Keratinocyte (primary cell): ENCODE measurements around the gene MLLT10. TPM values are rescaled to one million over a fixed set of nuclear protein-coding genes. Genes with fewer than 3 reads are reported as not detected.

Experiments used
- DNase-seq: peaks from one replicate; pipeline ENCODE4 v3.0.0-alpha.2; 2011; ENCODE audit warnings: low read depth, missing footprints, low spot score
- FAIRE-seq: peaks from 2 replicates; lab custom pipeline; 2011; peaks lifted over from hg19 to GRCh38; lab: Jason Lieb, UNC
- H2AFZ ChIP-seq: 2 replicates; pipeline ENCODE4 v1.6.0; 2012; ENCODE audit warnings: low read length, control low read depth, inconsistent platforms; ENCODE audit not compliant: control insufficient read depth
- H3K27ac ChIP-seq: 2 replicates; pipeline ENCODE4 v1.5.1; 2011; ENCODE audit warnings: low read length; ENCODE audit not compliant: control insufficient read depth, insufficient read depth
- H3K27me3 ChIP-seq: 3 replicates; pipeline ENCODE4 v1.6.0; 2011; ENCODE audit warnings: low read length; ENCODE audit not compliant: control insufficient read depth, insufficient read depth; ENCODE audit errors: extremely low read depth
- H3K36me3 ChIP-seq, 2 experiments: 2 replicates in 1 of 2; 3 replicates in 1 of 2; pipeline ENCODE4 v1.5.1; 2011; ENCODE audit warnings: low read length in 2 of 2, mild to moderate bottlenecking in 1 of 2; ENCODE audit not compliant: control insufficient read depth in 2 of 2, insufficient read depth in 2 of 2; ENCODE audit errors: extremely low read depth in 1 of 2
- H3K4me1 ChIP-seq: 3 replicates; pipeline ENCODE4 v1.5.1; 2011; ENCODE audit warnings: low read length; ENCODE audit not compliant: control insufficient read depth, insufficient read depth; ENCODE audit errors: extremely low read depth
- H3K4me2 ChIP-seq: 3 replicates; pipeline ENCODE4 v1.6.0; 2011; ENCODE audit warnings: low read depth, low read length; ENCODE audit not compliant: control insufficient read depth, insufficient read depth; ENCODE audit errors: extremely low read depth
- H3K4me3 ChIP-seq, 3 experiments: fragments of 200-600 bp in 1 of 3; sonication (generic) in 1 of 3; 2 replicates in 2 of 3; 3 replicates in 1 of 3; pipeline ENCODE4 v1.5.1; 2011 to 2016; ENCODE audit warnings: low read length in 3 of 3, mild to moderate bottlenecking in 3 of 3, control low read depth in 2 of 3, inconsistent platforms in 1 of 3, low read depth in 1 of 3, mixed read lengths in 1 of 3, mixed run types in 1 of 3, moderate library complexity in 1 of 3; ENCODE audit not compliant: control insufficient read depth in 2 of 3, insufficient read depth in 2 of 3; ENCODE audit errors: extremely low read depth in 1 of 3
- H3K79me2 ChIP-seq: 2 replicates; pipeline ENCODE4 v1.6.0; 2012; ENCODE audit warnings: low read length; ENCODE audit not compliant: control insufficient read depth, insufficient read depth
- H3K9ac ChIP-seq: 3 replicates; pipeline ENCODE4 v1.6.0; 2011; ENCODE audit warnings: low read length; ENCODE audit not compliant: control insufficient read depth, insufficient read depth; ENCODE audit errors: extremely low read depth
- H3K9me1 ChIP-seq: 3 replicates; pipeline ENCODE4 v1.6.0; 2011; ENCODE audit warnings: low read length; ENCODE audit not compliant: control insufficient read depth, insufficient read depth; ENCODE audit errors: extremely low read depth
- H3K9me3 ChIP-seq: 2 replicates; pipeline ENCODE4 v1.5.1; 2012; ENCODE audit warnings: low read depth, low read length; ENCODE audit not compliant: control insufficient read depth
- H4K20me1 ChIP-seq: 3 replicates; pipeline ENCODE4 v1.6.0; 2011; ENCODE audit warnings: low read length; ENCODE audit not compliant: control insufficient read depth, insufficient read depth; ENCODE audit errors: extremely low read depth
- EZH2 ChIP-seq: IDR thresholded peaks from one replicate; pipeline ENCODE4 v1.6.1; 2012; ENCODE audit warnings: inconsistent platforms, mild to moderate bottlenecking, low read length, moderate library complexity
- dilution Hi-C: fragments of 300-500 bp; cut with MboI; formaldehyde crosslinking; loops from one replicate; pipeline ENCODE4 v1.7.0; 2020; ENCODE audit warnings: low sequenced_read_pairs; ENCODE audit not compliant: extremely low pct_ligation_motif_present
- polyA plus RNA-seq, 5 experiments: library from polyadenylated mRNA; depleted of rRNA in 3 of 5; stranded (reverse) in 3 of 5; stranded (forward) in 1 of 5; unstranded in 1 of 5; fragments of >200 nt; gene quantifications; 1 replicate in 1 of 5; 2 replicates in 3 of 5; 3 replicates in 1 of 5; pipeline versions ENCODE4 v1.2.1 to v1.2.3, GENCODE V29; 2011 to 2012; ENCODE audit warnings: missing spikeins in 2 of 5, low read depth in 1 of 5, low replicate concordance in 1 of 5
- TF ChIP-seq, protein P1 (sequence below), 3 experiments: IDR thresholded peaks in 1 of 3; conservative IDR thresholded peaks in 1 of 3; optimal IDR thresholded peaks in 1 of 3; 2 replicates in 2 of 3; 3 replicates in 1 of 3; pipeline versions ENCODE3 to v1.5.1; 2011; ENCODE audit warnings: low read length in 3 of 3, mild to moderate bottlenecking in 3 of 3, moderate library complexity in 2 of 3, control low read depth in 1 of 3, inconsistent platforms in 1 of 3; ENCODE audit not compliant: insufficient read depth in 2 of 3; ENCODE audit errors: extremely low read depth in 1 of 3

The MLLT10 gene
- polyA plus RNA-seq, 1 donor (not counting 4 experiments of a cell fraction or from before 2014, with no cell fraction given) = 40.2 TPM

DNA sequence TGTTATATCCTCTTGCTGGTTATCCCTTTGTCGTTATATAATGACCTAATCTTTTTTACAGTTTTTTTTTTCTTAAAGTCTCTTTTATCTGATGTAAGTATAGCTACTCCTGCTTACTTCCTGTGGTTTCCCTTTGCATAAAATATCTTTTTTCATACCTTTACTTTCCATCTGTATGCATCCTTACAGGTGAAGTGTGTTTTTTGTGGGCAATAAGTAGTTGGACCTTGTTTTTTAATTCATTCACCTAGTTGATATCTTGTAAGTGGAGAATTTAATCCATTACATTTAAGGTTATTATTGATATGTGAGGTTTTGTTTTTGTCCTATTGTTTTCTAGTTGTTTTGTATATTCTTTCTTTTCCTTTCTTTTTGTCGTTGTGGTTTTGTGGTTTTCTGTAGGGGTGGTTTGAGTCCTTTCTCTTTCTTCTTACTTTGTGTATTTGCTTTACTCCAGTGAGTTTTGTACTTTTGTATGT lies 168.6 kb downstream of the MLLT10 start:
- Histone ChIP-seq H3K27me3 (no peaks in the 10 kb centered on the region), H3K27ac (no peak overlapping the region), H4K20me1 (peaks cover 3% of the 10 kb centered on the region), H3K36me3 (peaks cover 0 to 8% of the 10 kb centered on the region in 2 experiments), H2AFZ (no peak overlapping the region), H3K4me1 (no peaks in the 10 kb centered on the region), H3K9me1 (no peaks in the 10 kb centered on the region), H3K9ac (no peak overlapping the region), H3K9me3 (no peaks in the 10 kb centered on the region), H3K4me3 (no peak overlapping the region), H3K4me2 (no peak overlapping the region), H3K79me2 (peaks cover 61% of the 10 kb centered on the region)
- dilution Hi-C loops = no loop called here
- no peak for DNase-seq
- FAIRE-seq = no peak
- TF ChIP-seq, protein P1, sequence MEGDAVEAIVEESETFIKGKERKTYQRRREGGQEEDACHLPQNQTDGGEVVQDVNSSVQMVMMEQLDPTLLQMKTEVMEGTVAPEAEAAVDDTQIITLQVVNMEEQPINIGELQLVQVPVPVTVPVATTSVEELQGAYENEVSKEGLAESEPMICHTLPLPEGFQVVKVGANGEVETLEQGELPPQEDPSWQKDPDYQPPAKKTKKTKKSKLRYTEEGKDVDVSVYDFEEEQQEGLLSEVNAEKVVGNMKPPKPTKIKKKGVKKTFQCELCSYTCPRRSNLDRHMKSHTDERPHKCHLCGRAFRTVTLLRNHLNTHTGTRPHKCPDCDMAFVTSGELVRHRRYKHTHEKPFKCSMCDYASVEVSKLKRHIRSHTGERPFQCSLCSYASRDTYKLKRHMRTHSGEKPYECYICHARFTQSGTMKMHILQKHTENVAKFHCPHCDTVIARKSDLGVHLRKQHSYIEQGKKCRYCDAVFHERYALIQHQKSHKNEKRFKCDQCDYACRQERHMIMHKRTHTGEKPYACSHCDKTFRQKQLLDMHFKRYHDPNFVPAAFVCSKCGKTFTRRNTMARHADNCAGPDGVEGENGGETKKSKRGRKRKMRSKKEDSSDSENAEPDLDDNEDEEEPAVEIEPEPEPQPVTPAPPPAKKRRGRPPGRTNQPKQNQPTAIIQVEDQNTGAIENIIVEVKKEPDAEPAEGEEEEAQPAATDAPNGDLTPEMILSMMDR (optimal IDR thresholded peaks at IDR 0.05 in 1 of 3, IDR thresholded peaks at IDR 0.05 in 1 of 3, conservative IDR thresholded peaks at IDR 0.05 in 1 of 3; ENCODE audit: extremely low read depth in 1 of 3, insufficient read depth in 2 of 3, low read length in 3 of 3) = no peak
- no peak for TF ChIP-seq EZH2

DNA sequence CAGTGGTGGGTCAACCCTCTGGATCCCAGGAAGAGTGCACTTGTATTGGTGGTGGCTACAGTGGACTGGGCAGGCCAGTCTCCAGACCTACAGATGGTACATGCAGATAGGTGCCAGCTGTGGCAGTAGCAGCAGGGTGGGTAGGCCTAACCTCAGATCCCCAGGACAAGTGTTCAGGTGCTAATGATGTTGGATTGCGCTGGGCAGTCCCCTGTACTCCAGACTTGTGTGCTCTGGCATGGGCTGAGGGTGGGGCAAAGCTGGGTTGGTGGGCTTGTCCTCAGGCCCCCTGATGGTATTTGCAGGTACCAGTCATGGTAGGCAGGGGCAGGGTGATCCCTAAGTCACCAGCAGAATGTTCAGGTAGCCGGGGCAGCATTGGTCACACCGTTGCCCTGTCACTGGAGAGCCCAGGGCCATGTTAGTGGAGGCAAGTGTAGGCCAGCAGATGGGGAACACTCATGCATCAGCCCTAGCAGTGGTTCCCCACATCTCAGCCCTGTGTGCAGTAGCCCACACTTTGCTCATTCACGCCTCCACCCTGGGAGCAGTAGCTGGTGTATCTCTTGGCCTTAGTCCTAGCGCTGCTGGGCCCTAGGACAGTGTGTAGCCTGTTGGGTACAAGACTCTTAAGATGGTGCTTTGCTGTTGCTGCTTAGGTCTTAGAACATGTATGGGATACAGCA lies 171.3 kb downstream of the MLLT10 start:
- Histone ChIP-seq H4K20me1 (peaks cover 3% of the 10 kb centered on the region), H3K27ac (no peak overlapping the region), H3K36me3 (peaks cover 3 to 8% of the 10 kb centered on the region in 2 experiments), H3K4me2 (no peak overlapping the region), H3K9me1 (no peaks in the 10 kb centered on the region), H3K79me2 (peaks cover 50% of the 10 kb centered on the region), H3K9ac (no peak overlapping the region), H2AFZ (no peak overlapping the region), H3K27me3 (no peaks in the 10 kb centered on the region), H3K4me1 (no peaks in the 10 kb centered on the region), H3K9me3 (no peaks in the 10 kb centered on the region), H3K4me3 (no peak overlapping the region)
- no peak for DNase-seq
- TF ChIP-seq EZH2 = no peak
- TF ChIP-seq, protein P1 (optimal IDR thresholded peaks at IDR 0.05 in 1 of 3, IDR thresholded peaks at IDR 0.05 in 1 of 3, conservative IDR thresholded peaks at IDR 0.05 in 1 of 3; ENCODE audit: extremely low read depth in 1 of 3, insufficient read depth in 2 of 3, low read length in 3 of 3) = no peak
- dilution Hi-C loops = no loop called here
- no peak for FAIRE-seq
